Heart left ventricle (tissue), 16 donors: ENCODE data around the gene NPR3. TPM values are rescaled to one million over a fixed set of nuclear protein-coding genes. Genes with fewer than 3 reads are reported as not detected.

Experiments
- ATAC-seq, 4 donors: fragments of 200-7000 bp; cut with Tn5 transposase; one replicate each; pipeline ENCODE4 v1.9.1; 2020 to 2022; ENCODE audit warnings: moderate library complexity in 4 of 4, mild to moderate bottlenecking in 3 of 4, moderate number of reproducible peaks in 1 of 4
- DNase-seq, 5 donors: peaks; one replicate each; pipeline ENCODE4 v3.0.0-alpha.2; 2020
- H3K27ac ChIP-seq, 12 donors: fragments of 200-600 bp; sonication (generic) in 4 of 12; one replicate each; pipeline versions ENCODE4 v1.5.0 to v1.8.0; 2016 to 2022; ENCODE audit warnings: mild to moderate bottlenecking in 2 of 12
- H3K27me3 ChIP-seq, 9 donors: fragments of 200-600 bp; sonication (generic) in 2 of 9; one replicate each; pipeline versions ENCODE4 v1.5.1 to v1.8.0; 2016 to 2022; ENCODE audit warnings: mild to moderate bottlenecking in 3 of 9
- H3K36me3 ChIP-seq, 9 donors: fragments of 200-600 bp; sonication (generic) in 2 of 9; one replicate each; pipeline versions ENCODE4 v1.5.0 to v1.8.0; 2018 to 2022; ENCODE audit warnings: mild to moderate bottlenecking in 2 of 9
- H3K4me1 ChIP-seq, 12 donors: fragments of 200-600 bp; sonication (generic) in 4 of 12; one replicate each; pipeline versions ENCODE4 v1.5.0 to v1.8.0; 2016 to 2022; ENCODE audit warnings: mild to moderate bottlenecking in 3 of 12
- H3K4me3 ChIP-seq, 12 donors: fragments of 200-600 bp; sonication (generic) in 4 of 12; one replicate each; pipeline versions ENCODE4 v1.5.0 to v1.8.0; 2017 to 2022; ENCODE audit warnings: mild to moderate bottlenecking in 9 of 12, moderate library complexity in 4 of 12
- H3K9me3 ChIP-seq, 12 donors: fragments of 200-600 bp; sonication (generic) in 4 of 12; one replicate each; pipeline versions ENCODE4 v1.5.0 to v1.8.0; 2016 to 2022; ENCODE audit warnings: mild to moderate bottlenecking in 1 of 12
- POLR2A ChIP-seq, 2 donors: fragments of 450-650 bp; IDR thresholded peaks; one replicate each; pipeline ENCODE4 v1.6.1; 2017; ENCODE audit warnings: antibody characterized with exemption in 2 of 2, mild to moderate bottlenecking in 2 of 2, moderate library complexity in 2 of 2
- WGBS, 4 donors: extraction: QIAGEN DNeasy Blood & Tissue Kit in 2 of 4; methylation state at CpG; one replicate each; pipeline versions ENCODE4 v1.1.5 to v1.1.7; 2013 to 2018; 5-methylcytosine and 5-hydroxymethylcytosine counted together
- intact Hi-C, 10 donors: fragments of 100-400 bp; cut with DNase I; formaldehyde crosslinking; loops; one replicate each; pipeline versions ENCODE4 v1.11.1 to v1.14.2; 2022
- polyA plus RNA-seq, 2 donors: library from polyadenylated mRNA; stranded (reverse); fragments of 200-250 nt; gene quantifications; one replicate each; pipeline ENCODE4 v1.2.3, GENCODE V29; 2013
- total RNA-seq, 9 donors: library from RNA; depleted of rRNA in 2 of 9; stranded (reverse); fragments of >200 nt in 2 of 9; fragmentation: NEBNext Ultra II Directional in 3 of 9; extraction: Animal tissue kit (Norgen Biotek cat#: 25700) in 3 of 9; gene quantifications; one replicate each; pipeline versions ENCODE4 v1.1.0 to v1.2.4, GENCODE V29; 2016 to 2023
- TF ChIP-seq, protein P1 (sequence below), 12 donors: fragments of 200-600 bp; sonication (generic) in 4 of 12; IDR thresholded peaks; one replicate each; pipeline versions ENCODE4 v1.5.0 to v1.8.0; 2018 to 2022; ENCODE audit warnings: antibody characterized with exemption in 12 of 12, mild to moderate bottlenecking in 5 of 12
- donor health status: ischemic (EF 13 %, LVEDD 7.1; RV severe dilation, severe dysfunction).
- donor health status: healthy with polysubstance abuse.
- donor health status: DM: no; HTN: yes; CAD: no.
- donor health status: DM: no; HTN: no; CAD: no.
- donor health status: ischemic (EF 25% LVEDD 6.9; RV normal size, moderate dysfunction).
- donor health status: ischemic (EF 25% LVEDD 5.7; RV mildly dilated, moderate dysfunction).
- donor health status: healthy.
- donor health status: DM: yes; HTN: yes; CAD: no.
- donor health status: ischemic (EF 35%, LVEDD 5.7; RV mildly dilated, moderate dysfunction).
- donor health status: nonischemic (EF 11% LVEDD 7.7; RV severe dilation, severe dysfunction).
- donor health status: DM: yes; HTN: yes; CAD: no.
- donor health status: PGD.
- donor health status: ischemic (EF 29% LVEDD 5.4; RV normal size, mild dysfunction).
- donor health status: nonischemic (EF 23%, LVEDD 6.1; RV moderate dilation, normal function).

NPR3 gene
- total and polyA plus RNA-seq, 11 donors: 8.8 to 127 (median 32.7) TPM

DNA sequence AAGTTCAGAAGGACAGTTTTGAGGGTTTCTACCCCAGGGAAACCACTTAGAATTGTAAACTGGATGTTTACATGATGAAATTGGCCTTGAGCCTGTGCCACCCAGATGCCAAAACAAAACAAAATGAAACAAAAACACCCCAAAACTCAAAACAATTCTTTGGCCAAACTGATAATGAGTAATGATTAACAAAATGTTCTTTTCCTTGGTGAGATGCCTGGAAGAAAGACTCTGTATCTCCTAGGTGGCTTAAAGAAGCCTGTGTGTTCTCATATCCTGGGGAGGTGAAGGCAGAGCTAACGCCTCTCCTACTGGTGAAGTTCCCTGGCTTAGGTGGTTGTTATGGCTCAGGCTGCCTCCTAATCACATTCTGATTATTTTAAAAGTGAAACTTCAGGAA lies 120.5 kb downstream of the NPR3 start:
- no peak overlapping the region for H3K4me3 ChIP-seq
- no peaks in the 10 kb centered on the region for H3K9me3 ChIP-seq
- ATAC-seq (peak in 2 of 4 donors; percentile 47 to 51), DNase-seq (no peak)
- intact Hi-C loops: no loop called here
- no peaks in the 10 kb centered on the region for H3K27me3 ChIP-seq
- no peaks in the 10 kb centered on the region for H3K36me3 ChIP-seq
- H3K27ac ChIP-seq: no peak overlapping the region
- TF ChIP-seq, protein P1, sequence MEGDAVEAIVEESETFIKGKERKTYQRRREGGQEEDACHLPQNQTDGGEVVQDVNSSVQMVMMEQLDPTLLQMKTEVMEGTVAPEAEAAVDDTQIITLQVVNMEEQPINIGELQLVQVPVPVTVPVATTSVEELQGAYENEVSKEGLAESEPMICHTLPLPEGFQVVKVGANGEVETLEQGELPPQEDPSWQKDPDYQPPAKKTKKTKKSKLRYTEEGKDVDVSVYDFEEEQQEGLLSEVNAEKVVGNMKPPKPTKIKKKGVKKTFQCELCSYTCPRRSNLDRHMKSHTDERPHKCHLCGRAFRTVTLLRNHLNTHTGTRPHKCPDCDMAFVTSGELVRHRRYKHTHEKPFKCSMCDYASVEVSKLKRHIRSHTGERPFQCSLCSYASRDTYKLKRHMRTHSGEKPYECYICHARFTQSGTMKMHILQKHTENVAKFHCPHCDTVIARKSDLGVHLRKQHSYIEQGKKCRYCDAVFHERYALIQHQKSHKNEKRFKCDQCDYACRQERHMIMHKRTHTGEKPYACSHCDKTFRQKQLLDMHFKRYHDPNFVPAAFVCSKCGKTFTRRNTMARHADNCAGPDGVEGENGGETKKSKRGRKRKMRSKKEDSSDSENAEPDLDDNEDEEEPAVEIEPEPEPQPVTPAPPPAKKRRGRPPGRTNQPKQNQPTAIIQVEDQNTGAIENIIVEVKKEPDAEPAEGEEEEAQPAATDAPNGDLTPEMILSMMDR (IDR thresholded peaks at IDR 0.05): no peak
- no peak for TF ChIP-seq POLR2A (IDR thresholded peaks at IDR 0.05)
- peaks cover 0 to 3% (median 0%) of the 10 kb centered on the region in 12 donors for H3K4me1 ChIP-seq
- WGBS, 4 donors: 68 to 95% (median 72%) methylated on average over 1 of the region's 1 CpG

- peaks cover 0 to 3% (median 0%) of the 10 kb centered on the region in 12 donors for H3K4me1 ChIP-seq
- no peaks in the 10 kb centered on the region for H3K27me3 ChIP-seq
- no peak overlapping the region for H3K27ac ChIP-seq
- no peaks in the 10 kb centered on the region for H3K9me3 ChIP-seq
- 86 to 98% (median 93%) methylated on average over 1 of the region's 1 CpG for WGBS, 4 donors
- DNase-seq (no peak), ATAC-seq (no peak)
- TF ChIP-seq, protein P1 (IDR thresholded peaks at IDR 0.05): no peak
- no peak for TF ChIP-seq POLR2A (IDR thresholded peaks at IDR 0.05)
- H3K4me3 ChIP-seq: no peak overlapping the region
- intact Hi-C loops: no loop called here
- no peaks in the 10 kb centered on the region for H3K36me3 ChIP-seq
These were observed 122.0 kb downstream of the NPR3 start for GRCh38 chr5:32833127-32833526.

DNA sequence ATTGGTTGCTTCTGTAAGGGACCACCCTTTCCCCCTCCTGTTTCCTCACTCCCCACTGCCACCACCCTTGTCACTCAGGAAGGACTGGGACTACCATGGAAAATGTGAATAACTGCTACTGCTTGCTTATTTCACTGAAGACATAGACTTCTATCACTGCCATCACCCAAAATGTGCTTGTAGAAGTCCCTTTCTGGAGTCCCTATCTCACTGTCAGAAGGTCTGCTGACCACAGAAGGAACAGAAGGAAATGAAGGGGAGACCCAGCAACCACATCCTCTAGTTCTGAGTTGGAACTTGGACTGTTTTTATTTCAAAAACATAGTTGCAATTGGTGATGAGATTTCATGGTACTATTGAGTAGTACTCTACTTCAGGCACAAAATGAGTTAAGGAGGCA lies 122.5 kb downstream of the NPR3 start:
- DNase-seq: no peak
- intact Hi-C loops: no loop called here
- ATAC-seq: no peak

DNA sequence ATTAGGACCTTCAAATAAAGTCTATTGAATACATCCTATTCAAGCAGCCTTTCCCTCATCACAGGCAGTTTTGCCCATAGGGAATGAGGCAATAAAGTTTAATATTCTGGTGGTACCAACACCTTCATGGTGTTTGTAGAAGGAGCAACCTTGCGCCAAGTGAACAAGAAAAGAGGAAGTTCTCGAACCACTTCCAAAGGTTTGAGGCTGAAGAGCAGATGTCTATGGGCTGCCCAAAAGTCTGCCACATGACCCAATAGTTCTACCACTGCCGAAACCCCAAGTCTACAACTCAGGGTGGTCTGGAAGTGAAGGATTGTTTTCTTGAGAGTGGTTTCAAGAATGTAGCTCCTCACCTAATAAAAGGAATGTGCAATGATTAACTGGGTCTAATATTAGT lies 123.1 kb downstream of the NPR3 start:
- no peak overlapping the region for H3K4me3 ChIP-seq
- ATAC-seq: no peak
- H3K27me3 ChIP-seq: no peaks in the 10 kb centered on the region
- no peak overlapping the region for H3K27ac ChIP-seq
- DNase-seq: no peak
- peaks cover 0 to 4% (median 0%) of the 10 kb centered on the region in 12 donors for H3K4me1 ChIP-seq
- 82 to 94% (median 87%) methylated on average over 3 of the region's 3 CpGs for whole genome bisulfite sequencing, 4 donors
- H3K36me3 ChIP-seq: no peaks in the 10 kb centered on the region
- H3K9me3 ChIP-seq: no peaks in the 10 kb centered on the region
- TF ChIP-seq POLR2A (IDR thresholded peaks at IDR 0.05): no peak
- TF ChIP-seq, protein P1 (IDR thresholded peaks at IDR 0.05): no peak
- intact Hi-C loops: no loop called here

More for the DNA sequence above, 122.5 kb downstream of the NPR3 start:
- no peaks in the 10 kb centered on the region for H3K9me3 ChIP-seq
- H3K27me3 ChIP-seq: no peaks in the 10 kb centered on the region
- H3K4me3 ChIP-seq: no peak overlapping the region
- H3K4me1 ChIP-seq: peaks cover 0 to 3% (median 0%) of the 10 kb centered on the region in 12 donors
- H3K27ac ChIP-seq: no peak overlapping the region
- TF ChIP-seq POLR2A (IDR thresholded peaks at IDR 0.05): no peak
- TF ChIP-seq, protein P1 (IDR thresholded peaks at IDR 0.05): no peak
- no peaks in the 10 kb centered on the region for H3K36me3 ChIP-seq
